GM12878 (cell line): ENCODE data around the gene ASAP3. TPM values are rescaled to one million over a fixed set of nuclear protein-coding genes. Genes with fewer than 3 reads are reported as not detected.

Experiments used
- ATAC-seq: fragments of 200-7000 bp; cut with Tn5 transposase; 3 replicates; pipeline ENCODE4 v1.9.1; 2020; ENCODE audit warnings: mild to moderate bottlenecking, moderate library complexity
- BruUV-seq: library from RNA; stranded (reverse); fragments of 400-500 nt; replicated peaks from 2 replicates; lab custom pipeline; 2021; lab: Mats Ljungman, UMichigan
- CTCF ChIA-PET: fragments of 300-600 bp; sonication (Branson Sonifier 250); formaldehyde crosslinking; extraction: SDS; loops from one replicate; lab custom pipeline; 2021; ENCODE audit warnings: inconsistent platforms; lab: Yijun Ruan, JAX
- POLR2A ChIA-PET: fragments of 350-600 bp; formaldehyde crosslinking; extraction: SDS; loops from one replicate; lab custom pipeline; 2021; ENCODE audit warnings: inconsistent platforms; lab: Charles Lee
- RAD21 ChIA-PET: fragments of 300-600 bp; sonication (Branson Sonifier 250); formaldehyde crosslinking; loops from one replicate; lab custom pipeline; 2023; ENCODE audit warnings: antibody characterized with exemption; ENCODE audit not compliant: unreplicated experiment; lab: Charles Lee
- SMC1A ChIA-PET: fragments of 300-600 bp; sonication (Branson Sonifier 250); formaldehyde crosslinking; loops from one replicate; lab custom pipeline; 2023; ENCODE audit not compliant: unreplicated experiment, uncharacterized antibody; lab: Charles Lee
- DNase-seq: peaks from one replicate; pipeline ENCODE4 v3.0.0-alpha.2; 2011; ENCODE audit warnings: low read depth, low spot score
- FAIRE-seq: peaks from 3 replicates; lab custom pipeline; 2011; peaks lifted over from hg19 to GRCh38; lab: Jason Lieb, UNC
- H2AFZ ChIP-seq: 2 replicates; pipeline ENCODE4 v1.6.0; 2011; ENCODE audit warnings: low read depth, low read length, control low read depth; ENCODE audit not compliant: control insufficient read depth
- H3K27ac ChIP-seq: 2 replicates; pipeline ENCODE4 v1.5.1; 2011; ENCODE audit warnings: control low read depth; ENCODE audit not compliant: control insufficient read depth, insufficient read depth
- H3K27me3 ChIP-seq, 2 experiments: replicated peaks in 1 of 2; 2 replicates each; pipeline versions ENCODE4 v1.6.0 to v1.6.1; 2011; ENCODE audit warnings: low read length in 1 of 2; ENCODE audit not compliant: control insufficient read depth in 2 of 2, insufficient read depth in 2 of 2
- H3K36me3 ChIP-seq, 2 experiments: 2 replicates each; pipeline ENCODE4 v1.5.1; 2011; ENCODE audit warnings: low read length in 1 of 2; ENCODE audit not compliant: control insufficient read depth in 2 of 2, insufficient read depth in 2 of 2
- H3K4me1 ChIP-seq: 2 replicates; pipeline ENCODE4 v1.6.1; 2011; ENCODE audit warnings: mild to moderate bottlenecking, low read length, moderate library complexity, mixed read lengths; ENCODE audit not compliant: control insufficient read depth, insufficient read depth
- H3K4me2 ChIP-seq: 2 replicates; pipeline ENCODE4 v1.6.0; 2011; ENCODE audit warnings: control low read depth; ENCODE audit not compliant: control insufficient read depth, insufficient read depth
- H3K4me3 ChIP-seq: fragments of 200-600 bp; sonication (generic); 2 replicates; pipeline ENCODE4 v1.5.1; 2016
- H3K79me2 ChIP-seq: 2 replicates; pipeline ENCODE4 v1.6.0; 2011; ENCODE audit warnings: low read length; ENCODE audit not compliant: control insufficient read depth, insufficient read depth
- H3K9ac ChIP-seq: 2 replicates; pipeline ENCODE4 v1.8.0; 2011; ENCODE audit warnings: low read length, control low read depth, mixed read lengths; ENCODE audit not compliant: control insufficient read depth, insufficient read depth
- H3K9me3 ChIP-seq: replicated peaks from 3 replicates; pipeline ENCODE4 v1.5.1; 2011; ENCODE audit warnings: mild to moderate bottlenecking, low read length; ENCODE audit not compliant: control insufficient read depth, insufficient read depth
- H4K20me1 ChIP-seq: 2 replicates; pipeline ENCODE4 v1.6.0; 2011; ENCODE audit not compliant: control insufficient read depth, insufficient read depth
- BACH1 ChIP-seq: fragments of 450-650 bp; IDR thresholded peaks from 2 replicates; pipeline ENCODE4 v1.6.1; 2017; ENCODE audit warnings: mild to moderate bottlenecking, borderline replicate concordance
- CHD2 ChIP-seq: IDR thresholded peaks from 2 replicates; pipeline ENCODE4 v1.6.1; 2011; ENCODE audit warnings: low read depth, low read length, improper control_type of control experiment, borderline replicate concordance
- EP300 ChIP-seq, 2 experiments: fragments of 150-350 bp in 1 of 2; IDR thresholded peaks; 2 replicates each; pipeline ENCODE4 v1.6.1; 2011 to 2012; ENCODE audit warnings: low read depth in 2 of 2, low read length in 2 of 2, borderline replicate concordance in 1 of 2, improper control_type of control experiment in 1 of 2, inconsistent platforms in 1 of 2; ENCODE audit not compliant: control insufficient read depth in 1 of 2
- FOXK2 ChIP-seq: fragments of 450-650 bp; IDR thresholded peaks from 2 replicates; pipeline ENCODE4 v1.6.1; 2017; ENCODE audit warnings: mild to moderate bottlenecking, moderate library complexity
- IKZF1 ChIP-seq: fragments of 450-650 bp; conservative IDR thresholded peaks from 2 replicates; pipeline ENCODE4 v1.6.1; 2017; ENCODE audit warnings: antibody characterized with exemption, mild to moderate bottlenecking
- IRF4 ChIP-seq: IDR thresholded peaks from 2 replicates; pipeline ENCODE4 v1.6.1; 2011; ENCODE audit warnings: low read depth, low read length
- JUNB ChIP-seq: IDR thresholded peaks from 2 replicates; pipeline ENCODE4 v1.6.1; 2016; ENCODE audit warnings: antibody characterized with exemption, mild to moderate bottlenecking
- JUND ChIP-seq: IDR thresholded peaks from 2 replicates; pipeline ENCODE4 v1.6.1; 2012; ENCODE audit warnings: low read depth, mild to moderate bottlenecking, low read length, improper control_type of control experiment, moderate library complexity
- KAT2A ChIP-seq: conservative IDR thresholded peaks from 2 replicates; pipeline ENCODE4 v1.6.1; 2011; ENCODE audit warnings: low read depth, low read length; ENCODE audit not compliant: control insufficient read depth
- KDM1A ChIP-seq: fragments of 200-600 bp; sonication (generic); IDR thresholded peaks from 2 replicates; pipeline ENCODE4 v1.6.1; 2016; ENCODE audit warnings: borderline replicate concordance
- KLF5 ChIP-seq: fragments of 450-650 bp; IDR thresholded peaks from 2 replicates; pipeline ENCODE4 v1.6.1; 2014; ENCODE audit warnings: mild to moderate bottlenecking; ENCODE audit not compliant: partially characterized antibody
- MEF2B ChIP-seq: fragments of 450-650 bp; IDR thresholded peaks from 2 replicates; pipeline ENCODE4 v1.6.1; 2018; ENCODE audit warnings: mild to moderate bottlenecking, moderate library complexity; ENCODE audit not compliant: partially characterized antibody, poor library complexity, severe bottlenecking
- NBN ChIP-seq: fragments of 450-650 bp; IDR thresholded peaks from 2 replicates; pipeline ENCODE4 v1.6.1; 2016
- POLR2AphosphoS2 ChIP-seq: IDR thresholded peaks from 2 replicates; pipeline ENCODE4 v1.6.1; 2011; ENCODE audit warnings: low read depth, mild to moderate bottlenecking, low read length, improper control_type of control experiment, moderate library complexity
- RBBP5 ChIP-seq: fragments of 200-600 bp; sonication (generic); conservative IDR thresholded peaks from 2 replicates; pipeline ENCODE4 v1.6.1; 2016
- RELA ChIP-seq: fragments of 450-650 bp; IDR thresholded peaks from 2 replicates; pipeline ENCODE4 v1.8.0; 2014; ENCODE audit warnings: borderline replicate concordance; ENCODE audit not compliant: partially characterized antibody
- STAT1 ChIP-seq: fragments of 450-650 bp; conservative IDR thresholded peaks from 2 replicates; pipeline ENCODE4 v1.6.1; 2014; ENCODE audit warnings: antibody characterized with exemption, mild to moderate bottlenecking
- TCF7 ChIP-seq: IDR thresholded peaks from 2 replicates; pipeline ENCODE4 v1.6.1; 2014; ENCODE audit warnings: antibody characterized with exemption, borderline replicate concordance
- ZSCAN29 ChIP-seq: fragments of 450-650 bp; IDR thresholded peaks from 2 replicates; pipeline ENCODE4 v1.6.1; 2017; ENCODE audit warnings: mild to moderate bottlenecking, moderate library complexity
- ZZZ3 ChIP-seq: IDR thresholded peaks from 2 replicates; pipeline ENCODE4 v1.6.1; 2011; ENCODE audit warnings: low read depth; ENCODE audit not compliant: control insufficient read depth, insufficient read length
- WGBS: methylation state at CpG from one replicate; pipeline ENCODE4 v1.1.6; 2016; ENCODE audit warnings: low lambda C conversion rate; ENCODE audit not compliant: insufficient replicate concordance, insufficient coverage; ENCODE audit errors: missing lambda C conversion rate; 5-methylcytosine and 5-hydroxymethylcytosine counted together
- in situ Hi-C: fragments of 300-500 bp; cut with MboI; formaldehyde crosslinking; loops from 9 replicates; pipeline ENCODE4 v1.14.3; 2018; ENCODE audit warnings: mixed read lengths
- intact Hi-C: fragments of 100-400 bp; cut with micrococcal nuclease; formaldehyde crosslinking; loops from one replicate; pipeline ENCODE4 v1.14.2; 2022; ENCODE audit not compliant: unreplicated experiment
- polyA plus RNA-seq, 11 experiments: library from polyadenylated mRNA; depleted of rRNA in 4 of 11; unstranded in 6 of 11; stranded (reverse) in 5 of 11; fragments of >200 nt; fragmentation: Nextera tagmentation in 4 of 11; fragmentation: Illumina TruSeq in 1 of 11; extraction: Ambion mirVana in 4 of 11; extraction: Trizol in 1 of 11; gene quantifications; 1 replicate in 1 of 11; 2 replicates in 10 of 11; pipeline versions ENCODE4 v1.2.1 to v1.2.3, GENCODE V29; 2011 to 2016; ENCODE audit warnings: inconsistent platforms in 2 of 11, missing spikeins in 2 of 11, low read depth in 1 of 11
- total RNA-seq, 4 experiments: library from RNA; depleted of rRNA in 3 of 4; stranded (reverse); fragments of >200 nt in 3 of 4; fragmentation: Illumina TruSeq in 1 of 4; extraction: Trizol in 1 of 4; gene quantifications; 2 replicates each; pipeline versions ENCODE4 v1.2.1 to v1.2.3, GENCODE V29; 2013 to 2021

Gene ASAP3
- total and polyA plus RNA-seq, 10 of the 15 experiments (the other 5 are each of a cell fraction or from before 2014, with no cell fraction given) = 0.04 to 0.92 (median 0.34) TPM; not detected in 1

- TF ChIP-seq FOXK2 = no peak
- no peak for TF ChIP-seq JUND
- no peak for TF ChIP-seq CHD2
- no peak for TF ChIP-seq BACH1
- TF ChIP-seq MEF2B = no peak
- TF ChIP-seq IRF4 = no peak
- no peak for TF ChIP-seq JUNB
- H3K36me3 ChIP-seq = no peaks in the 10 kb centered on the region
- no peak overlapping the region for H3K27ac ChIP-seq
- ATAC-seq (no peak), DNase-seq (no peak), FAIRE-seq (no peak)
- POLR2A ChIA-PET = no interaction called here
- H3K9me3 ChIP-seq = no peaks in the 10 kb centered on the region
- H3K4me1 ChIP-seq = no peaks in the 10 kb centered on the region
- H3K27me3 ChIP-seq = peaks cover 0 to 3% of the 10 kb centered on the region in 2 experiments; a peak in 1 of 4 replicates
- H3K79me2 ChIP-seq = no peaks in the 10 kb centered on the region
- SMC1A ChIA-PET = no interaction called here
- intact Hi-C loops = no loop called here
- CTCF ChIA-PET = no interaction called here
- no peaks in the 10 kb centered on the region for H4K20me1 ChIP-seq
- 33% methylated on average over 8 of the region's 8 CpGs for WGBS
- no peak overlapping the region for H3K9ac ChIP-seq
- no TSS peak for BruUV-seq
- no peak overlapping the region for H2AFZ ChIP-seq
- no peak overlapping the region for H3K4me3 ChIP-seq
- RAD21 ChIA-PET = no interaction called here
- no peak overlapping the region for H3K4me2 ChIP-seq
- in situ Hi-C loops = no loop called here
Measured at GRCh38 chr1:23441446-23442148, 42.4 kb downstream of the ASAP3 start.

- ChIA-PET RAD21 (no interaction called here), POLR2A (no interaction called here), SMC1A (no interaction called here)
- Histone ChIP-seq H3K4me2 (no peak overlapping the region), H3K27ac (no peak overlapping the region), H3K4me1 (no peaks in the 10 kb centered on the region), H3K79me2 (no peaks in the 10 kb centered on the region), H3K27me3 (peaks cover 2 to 3% of the 10 kb centered on the region in 2 experiments; a peak in 2 of 4 replicates), H2AFZ (no peak overlapping the region), H3K4me3 (no peak overlapping the region), H3K36me3 (no peaks in the 10 kb centered on the region), H3K9me3 (no peaks in the 10 kb centered on the region)
- no TSS peak for BruUV-seq
- in situ Hi-C loops = no loop called here
- no peak for FAIRE-seq
- DNase-seq = no peak
- 19% methylated on average over 8 of the region's 8 CpGs for WGBS
- ATAC-seq = no peak
- TF ChIP-seq ZZZ3 (no peak), IKZF1 (no peak), JUNB (no peak), TCF7 (no peak), KDM1A (no peak), KAT2A (no peak), KLF5 (no peak), NBN (no peak), ZSCAN29 (no peak), EP300 (IDR thresholded peaks at IDR 0.05; ENCODE audit: borderline replicate concordance in 1 of 2, control insufficient read depth in 1 of 2, low read depth in 2 of 2, low read length in 2 of 2) (no peak), RELA (no peak), POLR2AphosphoS2 (no peak), RBBP5 (no peak), STAT1 (no peak)
- TF ChIP-seq, all 136 proteins: peak for 0
- CTCF ChIA-PET = no interaction called here
- intact Hi-C loops = no loop called here
- Histone ChIP-seq H4K20me1 (no peaks in the 10 kb centered on the region), H3K9ac (no peak overlapping the region)
Measured at GRCh38 chr1:23438545-23438944, 45.4 kb downstream of the ASAP3 start.
